Keratinocyte (primary cell): Measurements from ENCODE around the gene PARP3. TPM values are rescaled to one million over a fixed set of nuclear protein-coding genes. Genes with fewer than 3 reads are reported as not detected.

Experiments used
- DNase-seq: peaks from one replicate; pipeline ENCODE4 v3.0.0-alpha.2; 2011; ENCODE audit warnings: low read depth, missing footprints, low spot score
- FAIRE-seq: peaks from 2 replicates; lab custom pipeline; 2011; peaks lifted over from hg19 to GRCh38; lab: Jason Lieb, UNC
- H2AFZ ChIP-seq: 2 replicates; pipeline ENCODE4 v1.6.0; 2012; ENCODE audit warnings: low read length, control low read depth, inconsistent platforms; ENCODE audit not compliant: control insufficient read depth
- H3K27ac ChIP-seq: 2 replicates; pipeline ENCODE4 v1.5.1; 2011; ENCODE audit warnings: low read length; ENCODE audit not compliant: control insufficient read depth, insufficient read depth
- H3K27me3 ChIP-seq: 3 replicates; pipeline ENCODE4 v1.6.0; 2011; ENCODE audit warnings: low read length; ENCODE audit not compliant: control insufficient read depth, insufficient read depth; ENCODE audit errors: extremely low read depth
- H3K36me3 ChIP-seq, 2 experiments: 2 replicates in 1 of 2; 3 replicates in 1 of 2; pipeline ENCODE4 v1.5.1; 2011; ENCODE audit warnings: low read length in 2 of 2, mild to moderate bottlenecking in 1 of 2; ENCODE audit not compliant: control insufficient read depth in 2 of 2, insufficient read depth in 2 of 2; ENCODE audit errors: extremely low read depth in 1 of 2
- H3K4me1 ChIP-seq: 3 replicates; pipeline ENCODE4 v1.5.1; 2011; ENCODE audit warnings: low read length; ENCODE audit not compliant: control insufficient read depth, insufficient read depth; ENCODE audit errors: extremely low read depth
- H3K4me2 ChIP-seq: 3 replicates; pipeline ENCODE4 v1.6.0; 2011; ENCODE audit warnings: low read depth, low read length; ENCODE audit not compliant: control insufficient read depth, insufficient read depth; ENCODE audit errors: extremely low read depth
- H3K4me3 ChIP-seq, 3 experiments: fragments of 200-600 bp in 1 of 3; sonication (generic) in 1 of 3; 2 replicates in 2 of 3; 3 replicates in 1 of 3; pipeline ENCODE4 v1.5.1; 2011 to 2016; ENCODE audit warnings: low read length in 3 of 3, mild to moderate bottlenecking in 3 of 3, control low read depth in 2 of 3, inconsistent platforms in 1 of 3, low read depth in 1 of 3, mixed read lengths in 1 of 3, mixed run types in 1 of 3, moderate library complexity in 1 of 3; ENCODE audit not compliant: control insufficient read depth in 2 of 3, insufficient read depth in 2 of 3; ENCODE audit errors: extremely low read depth in 1 of 3
- H3K79me2 ChIP-seq: 2 replicates; pipeline ENCODE4 v1.6.0; 2012; ENCODE audit warnings: low read length; ENCODE audit not compliant: control insufficient read depth, insufficient read depth
- H3K9ac ChIP-seq: 3 replicates; pipeline ENCODE4 v1.6.0; 2011; ENCODE audit warnings: low read length; ENCODE audit not compliant: control insufficient read depth, insufficient read depth; ENCODE audit errors: extremely low read depth
- H3K9me1 ChIP-seq: 3 replicates; pipeline ENCODE4 v1.6.0; 2011; ENCODE audit warnings: low read length; ENCODE audit not compliant: control insufficient read depth, insufficient read depth; ENCODE audit errors: extremely low read depth
- H3K9me3 ChIP-seq: 2 replicates; pipeline ENCODE4 v1.5.1; 2012; ENCODE audit warnings: low read depth, low read length; ENCODE audit not compliant: control insufficient read depth
- H4K20me1 ChIP-seq: 3 replicates; pipeline ENCODE4 v1.6.0; 2011; ENCODE audit warnings: low read length; ENCODE audit not compliant: control insufficient read depth, insufficient read depth; ENCODE audit errors: extremely low read depth
- EZH2 ChIP-seq: IDR thresholded peaks from one replicate; pipeline ENCODE4 v1.6.1; 2012; ENCODE audit warnings: inconsistent platforms, mild to moderate bottlenecking, low read length, moderate library complexity
- dilution Hi-C: fragments of 300-500 bp; cut with MboI; formaldehyde crosslinking; loops from one replicate; pipeline ENCODE4 v1.7.0; 2020; ENCODE audit warnings: low sequenced_read_pairs; ENCODE audit not compliant: extremely low pct_ligation_motif_present
- polyA plus RNA-seq, 5 experiments: library from polyadenylated mRNA; depleted of rRNA in 3 of 5; stranded (reverse) in 3 of 5; stranded (forward) in 1 of 5; unstranded in 1 of 5; fragments of >200 nt; gene quantifications; 1 replicate in 1 of 5; 2 replicates in 3 of 5; 3 replicates in 1 of 5; pipeline versions ENCODE4 v1.2.1 to v1.2.3, GENCODE V29; 2011 to 2012; ENCODE audit warnings: missing spikeins in 2 of 5, low read depth in 1 of 5, low replicate concordance in 1 of 5
- TF ChIP-seq, protein P1 (sequence below), 3 experiments: IDR thresholded peaks in 1 of 3; conservative IDR thresholded peaks in 1 of 3; optimal IDR thresholded peaks in 1 of 3; 2 replicates in 2 of 3; 3 replicates in 1 of 3; pipeline versions ENCODE3 to v1.5.1; 2011; ENCODE audit warnings: low read length in 3 of 3, mild to moderate bottlenecking in 3 of 3, moderate library complexity in 2 of 3, control low read depth in 1 of 3, inconsistent platforms in 1 of 3; ENCODE audit not compliant: insufficient read depth in 2 of 3; ENCODE audit errors: extremely low read depth in 1 of 3

Gene PARP3
- polyA plus RNA-seq, 1 donor (not counting 4 experiments of a cell fraction or from before 2014, with no cell fraction given): 6.4 TPM

DNA sequence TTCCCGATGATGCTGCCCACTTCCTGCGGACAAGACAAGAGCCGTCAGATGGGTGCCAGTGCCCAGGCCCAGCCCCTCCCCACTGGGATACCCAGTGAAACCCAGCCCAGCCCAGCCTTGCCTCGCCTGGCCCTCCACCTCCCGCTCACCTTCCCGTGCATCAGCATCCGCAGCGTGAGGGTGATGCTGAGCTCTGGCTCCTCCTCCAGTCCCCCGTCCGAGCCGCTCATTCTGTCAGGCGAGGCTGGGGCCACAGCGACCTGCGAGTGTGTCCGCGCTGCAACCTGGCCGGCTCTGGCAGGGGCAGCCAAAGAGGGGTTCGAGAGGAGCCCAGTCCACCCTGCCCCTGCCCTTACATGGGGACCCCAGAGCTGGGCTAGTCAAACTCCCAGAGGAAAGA lies 18.8 kb downstream of the PARP3 start:
- H3K27me3 ChIP-seq: no peaks in the 10 kb centered on the region
- no peak overlapping the region for H3K4me2 ChIP-seq
- H3K36me3 ChIP-seq: peaks cover 0 to 25% of the 10 kb centered on the region in 2 experiments
- H3K27ac ChIP-seq: no peak overlapping the region
- no peak for TF ChIP-seq EZH2
- TF ChIP-seq, protein P1, sequence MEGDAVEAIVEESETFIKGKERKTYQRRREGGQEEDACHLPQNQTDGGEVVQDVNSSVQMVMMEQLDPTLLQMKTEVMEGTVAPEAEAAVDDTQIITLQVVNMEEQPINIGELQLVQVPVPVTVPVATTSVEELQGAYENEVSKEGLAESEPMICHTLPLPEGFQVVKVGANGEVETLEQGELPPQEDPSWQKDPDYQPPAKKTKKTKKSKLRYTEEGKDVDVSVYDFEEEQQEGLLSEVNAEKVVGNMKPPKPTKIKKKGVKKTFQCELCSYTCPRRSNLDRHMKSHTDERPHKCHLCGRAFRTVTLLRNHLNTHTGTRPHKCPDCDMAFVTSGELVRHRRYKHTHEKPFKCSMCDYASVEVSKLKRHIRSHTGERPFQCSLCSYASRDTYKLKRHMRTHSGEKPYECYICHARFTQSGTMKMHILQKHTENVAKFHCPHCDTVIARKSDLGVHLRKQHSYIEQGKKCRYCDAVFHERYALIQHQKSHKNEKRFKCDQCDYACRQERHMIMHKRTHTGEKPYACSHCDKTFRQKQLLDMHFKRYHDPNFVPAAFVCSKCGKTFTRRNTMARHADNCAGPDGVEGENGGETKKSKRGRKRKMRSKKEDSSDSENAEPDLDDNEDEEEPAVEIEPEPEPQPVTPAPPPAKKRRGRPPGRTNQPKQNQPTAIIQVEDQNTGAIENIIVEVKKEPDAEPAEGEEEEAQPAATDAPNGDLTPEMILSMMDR (optimal IDR thresholded peaks at IDR 0.05 in 1 of 3, IDR thresholded peaks at IDR 0.05 in 1 of 3, conservative IDR thresholded peaks at IDR 0.05 in 1 of 3; ENCODE audit: extremely low read depth in 1 of 3, insufficient read depth in 2 of 3, low read length in 3 of 3): no peak
- H3K79me2 ChIP-seq: no peaks in the 10 kb centered on the region
- dilution Hi-C loops: no loop called here
- no peaks in the 10 kb centered on the region for H3K9me1 ChIP-seq
- H2AFZ ChIP-seq: no peak overlapping the region
- DNase-seq (no peak), FAIRE-seq (no peak)
- no peak overlapping the region for H3K9ac ChIP-seq
- no peaks in the 10 kb centered on the region for H4K20me1 ChIP-seq
- H3K4me3 ChIP-seq: no peak overlapping the region
- H3K9me3 ChIP-seq: no peaks in the 10 kb centered on the region
- H3K4me1 ChIP-seq: peaks cover 5% of the 10 kb centered on the region

DNA sequence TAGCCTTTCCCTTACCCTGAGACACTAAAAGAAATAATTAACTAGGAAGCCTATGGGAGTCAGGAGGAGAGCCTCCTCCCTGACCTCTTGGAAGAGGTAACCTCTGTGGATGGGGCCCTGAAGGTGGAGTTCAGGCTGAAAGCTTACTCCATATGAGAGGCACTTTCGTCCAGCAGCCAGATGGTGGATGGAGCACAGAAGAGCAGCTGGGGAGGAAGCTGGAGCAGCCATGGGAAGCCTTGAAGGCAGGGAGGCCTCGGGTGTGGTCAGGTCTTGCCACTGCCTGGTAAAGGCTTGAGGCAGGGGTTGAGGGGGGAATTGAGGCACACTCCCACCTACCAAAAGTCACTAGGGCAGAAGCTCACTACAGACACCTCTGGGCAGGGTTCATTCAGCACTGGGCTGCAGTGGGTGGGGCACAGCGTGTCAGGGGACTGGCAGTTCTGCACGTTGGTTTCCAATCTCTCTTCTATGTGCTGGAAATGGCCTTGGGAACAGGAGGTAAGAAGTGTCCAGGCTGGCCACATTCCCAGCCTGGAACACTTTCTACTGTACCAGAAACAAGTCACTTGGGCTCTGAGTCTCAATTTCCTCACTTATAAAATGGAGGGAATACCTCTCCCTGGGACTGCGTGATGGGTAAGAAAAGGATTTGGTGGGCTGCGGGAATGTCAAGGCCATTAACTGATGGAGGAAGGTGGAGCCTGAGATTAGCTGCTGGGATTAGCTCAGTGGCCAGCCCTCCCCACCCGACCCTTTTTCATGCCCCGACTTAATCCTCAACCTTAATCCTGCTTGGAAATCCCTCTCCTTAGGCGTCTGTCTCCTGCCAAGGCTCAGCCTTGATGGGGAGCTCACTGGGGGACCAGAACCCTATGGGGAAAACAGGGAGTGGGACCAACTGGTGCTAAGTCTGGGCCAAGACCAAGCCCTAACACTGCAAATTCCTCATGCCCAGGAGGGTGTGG lies 19.7 kb downstream of the PARP3 start:
- Histone ChIP-seq H3K9me1 (no peaks in the 10 kb centered on the region), H4K20me1 (no peaks in the 10 kb centered on the region), H3K9me3 (no peaks in the 10 kb centered on the region), H3K36me3 (peaks cover 0 to 25% of the 10 kb centered on the region in 2 experiments), H2AFZ (no peak overlapping the region), H3K79me2 (no peaks in the 10 kb centered on the region), H3K4me2 (no peak overlapping the region), H3K9ac (no peak overlapping the region), H3K27ac (no peak overlapping the region), H3K4me3 (no peak overlapping the region), H3K27me3 (no peaks in the 10 kb centered on the region), H3K4me1 (no peaks in the 10 kb centered on the region)
- DNase-seq: no peak
- dilution Hi-C loops: no loop called here
- TF ChIP-seq EZH2: no peak
- TF ChIP-seq, protein P1 (optimal IDR thresholded peaks at IDR 0.05 in 1 of 3, IDR thresholded peaks at IDR 0.05 in 1 of 3, conservative IDR thresholded peaks at IDR 0.05 in 1 of 3; ENCODE audit: extremely low read depth in 1 of 3, insufficient read depth in 2 of 3, low read length in 3 of 3): no peak
- no peak for FAIRE-seq
